ENCODE results near the gene RPA3.

Gene RPA3

GRCh38 chr7:7647495-7648036 lies 70.8 kb downstream of the RPA3 start:
- H2AFZ ChIP-seq: no peak overlapping the region
- no peaks in the 10 kb centered on the region for H3K9me3 ChIP-seq (ENCODE audit: control insufficient read depth, low read length)
- no peaks in the 10 kb centered on the region for H3K36me3 ChIP-seq (ENCODE audit: control insufficient read depth, insufficient read depth, low read length)
- no peak overlapping the region for H3K4me3 ChIP-seq (ENCODE audit: low read depth, low read length)
- TF ChIP-seq, protein P1, sequence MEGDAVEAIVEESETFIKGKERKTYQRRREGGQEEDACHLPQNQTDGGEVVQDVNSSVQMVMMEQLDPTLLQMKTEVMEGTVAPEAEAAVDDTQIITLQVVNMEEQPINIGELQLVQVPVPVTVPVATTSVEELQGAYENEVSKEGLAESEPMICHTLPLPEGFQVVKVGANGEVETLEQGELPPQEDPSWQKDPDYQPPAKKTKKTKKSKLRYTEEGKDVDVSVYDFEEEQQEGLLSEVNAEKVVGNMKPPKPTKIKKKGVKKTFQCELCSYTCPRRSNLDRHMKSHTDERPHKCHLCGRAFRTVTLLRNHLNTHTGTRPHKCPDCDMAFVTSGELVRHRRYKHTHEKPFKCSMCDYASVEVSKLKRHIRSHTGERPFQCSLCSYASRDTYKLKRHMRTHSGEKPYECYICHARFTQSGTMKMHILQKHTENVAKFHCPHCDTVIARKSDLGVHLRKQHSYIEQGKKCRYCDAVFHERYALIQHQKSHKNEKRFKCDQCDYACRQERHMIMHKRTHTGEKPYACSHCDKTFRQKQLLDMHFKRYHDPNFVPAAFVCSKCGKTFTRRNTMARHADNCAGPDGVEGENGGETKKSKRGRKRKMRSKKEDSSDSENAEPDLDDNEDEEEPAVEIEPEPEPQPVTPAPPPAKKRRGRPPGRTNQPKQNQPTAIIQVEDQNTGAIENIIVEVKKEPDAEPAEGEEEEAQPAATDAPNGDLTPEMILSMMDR (IDR thresholded peaks at IDR 0.05): no peak
- H3K27ac ChIP-seq: no peak overlapping the region
- no peak overlapping the region for H3K9ac ChIP-seq
- H3K4me2 ChIP-seq (ENCODE audit: low read length): no peak overlapping the region
- peaks cover 52% of the 10 kb centered on the region for H3K79me2 ChIP-seq
- no peaks in the 10 kb centered on the region for H3K27me3 ChIP-seq (ENCODE audit: control insufficient read depth, insufficient read depth, low read length)
- peaks cover 2% of the 10 kb centered on the region for H3K4me1 ChIP-seq

- Histone ChIP-seq H3K27ac (no peak overlapping the region), H3K4me2 (ENCODE audit: low read length) (peak overlapping the region; percentile 94)
- TF ChIP-seq, protein P1 (IDR thresholded peaks at IDR 0.05): no peak
These were observed 76.3 kb downstream of the RPA3 start for GRCh38 chr7:7642081-7642480.

DNA sequence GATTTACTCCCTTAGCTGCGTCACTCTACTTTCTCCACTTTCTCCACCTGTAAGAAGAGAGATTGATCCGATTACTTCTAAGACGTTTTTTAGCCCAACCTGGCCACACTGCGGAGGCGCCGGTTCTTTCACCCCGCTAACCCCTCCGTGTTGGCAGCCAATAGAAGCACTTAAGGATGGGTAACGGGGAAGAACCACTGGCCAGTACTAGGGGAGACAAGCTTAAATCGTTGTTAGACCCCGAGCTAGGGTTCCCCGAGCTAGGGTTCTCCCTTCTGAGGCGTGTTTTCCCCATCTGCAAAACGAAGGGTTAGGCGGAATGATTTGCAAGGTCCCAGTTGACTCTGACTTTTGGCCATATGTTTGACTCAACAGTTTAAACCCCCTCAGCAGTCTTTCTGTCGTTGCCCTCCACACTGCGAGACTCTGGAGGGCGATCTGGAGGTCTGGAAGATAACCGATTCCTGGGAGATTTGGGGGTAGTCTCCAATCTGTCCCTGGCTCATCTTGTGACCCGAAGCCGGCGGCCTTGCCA lies 77.2 kb downstream of the RPA3 start:
- peak overlapping the region; percentile 94 for H3K4me2 ChIP-seq (ENCODE audit: low read length)
- no peaks in the 10 kb centered on the region for H3K36me3 ChIP-seq (ENCODE audit: control insufficient read depth, insufficient read depth, low read length)
- H3K4me3 ChIP-seq (ENCODE audit: low read depth, low read length): peak overlapping the region; percentile 92
- peaks cover 30% of the 10 kb centered on the region for H3K79me2 ChIP-seq
- H3K4me1 ChIP-seq: peaks cover 6% of the 10 kb centered on the region
- H3K9me3 ChIP-seq (ENCODE audit: control insufficient read depth, low read length): no peaks in the 10 kb centered on the region
- H3K27ac ChIP-seq: peak overlapping the region; percentile 87
- TF ChIP-seq, protein P1 (IDR thresholded peaks at IDR 0.05): no peak
- peak overlapping the region; percentile 92 for H2AFZ ChIP-seq
- peak overlapping the region; percentile 48 for H3K9ac ChIP-seq
- no peaks in the 10 kb centered on the region for H3K27me3 ChIP-seq (ENCODE audit: control insufficient read depth, insufficient read depth, low read length)

More at GRCh38 chr7:7642081-7642480, 76.3 kb downstream of the RPA3 start:
- H3K79me2 ChIP-seq: peaks cover 38% of the 10 kb centered on the region
- no peaks in the 10 kb centered on the region for H3K27me3 ChIP-seq (ENCODE audit: control insufficient read depth, insufficient read depth, low read length)
- H3K9me3 ChIP-seq (ENCODE audit: control insufficient read depth, low read length): no peaks in the 10 kb centered on the region
- peak overlapping the region; percentile 92 for H3K4me3 ChIP-seq (ENCODE audit: low read depth, low read length)
- H3K9ac ChIP-seq: no peak overlapping the region
- no peaks in the 10 kb centered on the region for H3K36me3 ChIP-seq (ENCODE audit: control insufficient read depth, insufficient read depth, low read length)
- H2AFZ ChIP-seq: no peak overlapping the region
- H3K4me1 ChIP-seq: peaks cover 6% of the 10 kb centered on the region

- Histone ChIP-seq H3K4me3 (ENCODE audit: low read depth, low read length) (peak within 1 kb of the TSS; percentile 92), H3K27ac (peak within 1 kb of the TSS; percentile 87), H3K9me3 (ENCODE audit: control insufficient read depth, low read length) (no peaks in the 10 kb centered on the region), H3K36me3 (ENCODE audit: control insufficient read depth, insufficient read depth, low read length) (no peaks in the 10 kb centered on the region), H3K79me2 (peaks cover 23% of the 10 kb centered on the region), H3K4me1 (peaks cover 6% of the 10 kb centered on the region), H2AFZ (peak within 1 kb of the TSS; percentile 92), H3K27me3 (ENCODE audit: control insufficient read depth, insufficient read depth, low read length) (no peaks in the 10 kb centered on the region), H3K9ac (peak within 1 kb of the TSS; percentile 48), H3K4me2 (ENCODE audit: low read length) (peak within 1 kb of the TSS; percentile 94)
- TF ChIP-seq, protein P1 (IDR thresholded peaks at IDR 0.05): no peak
These were observed 77.9 kb downstream of the RPA3 start, which contains the start of gene UMAD1 for GRCh38 chr7:7640221-7641128. TSS of gene UMAD1 (plus strand) at chr7:7640752. CDS start at chr7:7673372, 32,620 bp downstream.

Data from parathyroid adenoma (tissue), 2 donors.